Vagina (tissue), 2 donors: ENCODE data around the gene PLSCR1. TPM values are rescaled to one million over a fixed set of nuclear protein-coding genes. Genes with fewer than 3 reads are reported as not detected.
"Not testable (repeated sequence)": the region's sequence is repeated elsewhere in the genome, so short reads cannot be mapped to it uniquely, and the experiment has no call there.

Experiments
- DNase-seq, 2 donors: peaks; one replicate each; pipeline ENCODE4 v3.0.0-alpha.2; 2017; ENCODE audit errors: extremely low spot score in 2 of 2
- H3K27ac ChIP-seq: fragments of 200-600 bp; sonication (generic); one replicate; pipeline ENCODE4 v1.5.1; 2019
- H3K27me3 ChIP-seq: fragments of 200-600 bp; sonication (generic); one replicate; pipeline ENCODE4 v1.5.1; 2019
- H3K36me3 ChIP-seq, 2 donors: fragments of 200-600 bp; sonication (generic); one replicate each; pipeline ENCODE4 v1.5.1; 2017 to 2019
- H3K4me1 ChIP-seq: fragments of 200-600 bp; sonication (generic); one replicate; pipeline ENCODE4 v1.5.1; 2019
- H3K4me3 ChIP-seq, 2 donors: fragments of 200-600 bp; sonication (generic); 1 replicate in 1 of 2; 2 replicates in 1 of 2; pipeline ENCODE4 v1.5.1; 2016 to 2019
- H3K9me3 ChIP-seq: fragments of 200-600 bp; sonication (generic); one replicate; pipeline ENCODE4 v1.5.1; 2019
- POLR2A ChIP-seq, 2 donors: fragments of 450-650 bp; IDR thresholded peaks; one replicate each; pipeline ENCODE4 v1.6.1; 2017; ENCODE audit warnings: antibody characterized with exemption in 2 of 2, mild to moderate bottlenecking in 2 of 2, moderate library complexity in 2 of 2
- POLR2AphosphoS5 ChIP-seq, 2 donors: sonication (generic); formaldehyde crosslinking; IDR thresholded peaks; one replicate each; pipeline ENCODE4 v1.9.0; 2017; ENCODE audit warnings: antibody characterized with exemption in 2 of 2, mild to moderate bottlenecking in 2 of 2, low read depth in 1 of 2; ENCODE audit not compliant: insufficient read depth in 1 of 2
- intact Hi-C: fragments of 100-400 bp; cut with DNase I; formaldehyde crosslinking; loops from one replicate; pipeline ENCODE4 v1.15.1; 2023
- total RNA-seq: library from RNA; depleted of rRNA; stranded (reverse); fragments of >200 nt; gene quantifications from one replicate; pipeline ENCODE4 v1.2.3, GENCODE V29; 2016
- TF ChIP-seq, protein P1 (sequence below), 3 experiments: fragments of 450-650 bp in 2 of 3; fragments of 200-600 bp in 1 of 3; sonication (generic) in 1 of 3; IDR thresholded peaks; one replicate each; pipeline ENCODE4 v1.5.1; 2017 to 2019; ENCODE audit warnings: antibody characterized with exemption in 3 of 3, mild to moderate bottlenecking in 2 of 3, moderate library complexity in 2 of 3

Gene PLSCR1
- total RNA-seq, 1 donor from 2014 or later: 78.1 TPM

- H3K9me3 ChIP-seq: no peaks in the 10 kb centered on the region
- no peak overlapping the region for H3K27ac ChIP-seq
- H3K4me3 ChIP-seq: no peak overlapping the region
- H3K4me1 ChIP-seq: peaks cover 7% of the 10 kb centered on the region
- intact Hi-C loops: no loop called here
- TF ChIP-seq, protein P1, sequence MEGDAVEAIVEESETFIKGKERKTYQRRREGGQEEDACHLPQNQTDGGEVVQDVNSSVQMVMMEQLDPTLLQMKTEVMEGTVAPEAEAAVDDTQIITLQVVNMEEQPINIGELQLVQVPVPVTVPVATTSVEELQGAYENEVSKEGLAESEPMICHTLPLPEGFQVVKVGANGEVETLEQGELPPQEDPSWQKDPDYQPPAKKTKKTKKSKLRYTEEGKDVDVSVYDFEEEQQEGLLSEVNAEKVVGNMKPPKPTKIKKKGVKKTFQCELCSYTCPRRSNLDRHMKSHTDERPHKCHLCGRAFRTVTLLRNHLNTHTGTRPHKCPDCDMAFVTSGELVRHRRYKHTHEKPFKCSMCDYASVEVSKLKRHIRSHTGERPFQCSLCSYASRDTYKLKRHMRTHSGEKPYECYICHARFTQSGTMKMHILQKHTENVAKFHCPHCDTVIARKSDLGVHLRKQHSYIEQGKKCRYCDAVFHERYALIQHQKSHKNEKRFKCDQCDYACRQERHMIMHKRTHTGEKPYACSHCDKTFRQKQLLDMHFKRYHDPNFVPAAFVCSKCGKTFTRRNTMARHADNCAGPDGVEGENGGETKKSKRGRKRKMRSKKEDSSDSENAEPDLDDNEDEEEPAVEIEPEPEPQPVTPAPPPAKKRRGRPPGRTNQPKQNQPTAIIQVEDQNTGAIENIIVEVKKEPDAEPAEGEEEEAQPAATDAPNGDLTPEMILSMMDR (IDR thresholded peaks at IDR 0.05): no peak
- no peak for TF ChIP-seq POLR2A (IDR thresholded peaks at IDR 0.05)
- no peak for TF ChIP-seq POLR2AphosphoS5 (IDR thresholded peaks at IDR 0.05; ENCODE audit: insufficient read depth in 1 of 2, low read depth in 1 of 2)
- H3K27me3 ChIP-seq: no peaks in the 10 kb centered on the region
- no peaks in the 10 kb centered on the region for H3K36me3 ChIP-seq
- DNase-seq: no peak
These were observed 44.7 kb downstream of the PLSCR1 start for GRCh38 chr3:146499701-146500100.

GRCh38 chr3:146498002-146498736 is 46.2 kb downstream of the PLSCR1 start:
- intact Hi-C loops: no loop called here
- no peaks in the 10 kb centered on the region for H3K36me3 ChIP-seq
- H3K9me3 ChIP-seq: no peaks in the 10 kb centered on the region
- H3K4me1 ChIP-seq: no peaks in the 10 kb centered on the region
- no peak for TF ChIP-seq POLR2AphosphoS5 (IDR thresholded peaks at IDR 0.05; ENCODE audit: insufficient read depth in 1 of 2, low read depth in 1 of 2)
- TF ChIP-seq POLR2A (IDR thresholded peaks at IDR 0.05): no peak
- TF ChIP-seq, protein P1 (IDR thresholded peaks at IDR 0.05): no peak
- no peak overlapping the region for H3K27ac ChIP-seq
- no peak overlapping the region for H3K4me3 ChIP-seq
- no peak for DNase-seq
- no peaks in the 10 kb centered on the region for H3K27me3 ChIP-seq

- H3K4me3 ChIP-seq, H3K9me3 ChIP-seq, H3K36me3 ChIP-seq, DNase-seq, H3K4me1 ChIP-seq, H3K27ac ChIP-seq, intact Hi-C loops, H3K27me3 ChIP-seq: not testable (repeated sequence)
These were observed 47.1 kb downstream of the PLSCR1 start for GRCh38 chr3:146497145-146497843.

DNA sequence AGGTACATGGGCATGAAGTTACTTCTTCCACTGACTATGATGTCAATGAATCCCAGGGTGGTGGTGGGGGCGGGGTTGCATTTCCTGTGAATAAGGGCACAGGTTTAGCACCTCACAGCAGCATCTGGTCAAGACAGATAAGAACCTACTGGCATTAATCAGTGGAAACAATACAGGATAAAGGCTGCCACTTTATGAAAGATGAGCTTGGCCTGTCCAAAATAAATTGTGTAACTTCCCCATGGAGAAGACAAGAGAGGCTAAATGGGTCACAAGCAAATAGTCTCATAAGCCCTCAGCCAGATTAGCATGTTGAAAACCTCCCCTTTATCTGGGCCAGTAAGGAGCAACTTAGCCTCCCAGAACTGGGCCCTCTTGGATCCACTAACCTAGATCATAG is 47.7 kb downstream of the PLSCR1 start:
- H3K4me3 ChIP-seq: no peak overlapping the region
- no peaks in the 10 kb centered on the region for H3K27me3 ChIP-seq
- H3K27ac ChIP-seq: no peak overlapping the region
- no peaks in the 10 kb centered on the region for H3K36me3 ChIP-seq
- no peaks in the 10 kb centered on the region for H3K9me3 ChIP-seq
- no peaks in the 10 kb centered on the region for H3K4me1 ChIP-seq
- DNase-seq: no peak
- intact Hi-C loops: no loop called here
- TF ChIP-seq, protein P1 (IDR thresholded peaks at IDR 0.05): no peak
- no peak for TF ChIP-seq POLR2AphosphoS5 (IDR thresholded peaks at IDR 0.05; ENCODE audit: insufficient read depth in 1 of 2, low read depth in 1 of 2)

DNA sequence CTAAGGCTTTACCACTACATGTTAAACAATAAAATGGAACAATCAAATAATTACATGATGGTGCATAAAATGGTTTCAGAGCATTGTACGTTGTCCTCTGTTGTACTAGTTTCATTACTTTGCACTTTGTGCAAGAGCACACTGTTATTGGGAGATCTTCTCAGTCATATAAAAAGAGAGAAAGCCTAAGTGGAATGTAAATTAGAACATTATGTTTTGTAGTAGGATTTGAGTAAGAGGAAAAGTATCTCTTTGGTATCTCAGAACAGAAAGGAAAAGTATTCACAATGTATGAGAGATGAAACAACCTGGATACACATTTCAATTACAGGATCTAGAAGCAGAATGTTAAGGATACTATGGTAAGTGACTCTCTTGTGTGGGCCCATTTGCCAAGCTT is 48.2 kb downstream of the PLSCR1 start:
- no peak for TF ChIP-seq POLR2AphosphoS5 (IDR thresholded peaks at IDR 0.05; ENCODE audit: insufficient read depth in 1 of 2, low read depth in 1 of 2)
- no peak for TF ChIP-seq POLR2A (IDR thresholded peaks at IDR 0.05)
- TF ChIP-seq, protein P1 (IDR thresholded peaks at IDR 0.05): no peak
- Histone ChIP-seq H3K4me1 (no peaks in the 10 kb centered on the region), H3K9me3 (no peaks in the 10 kb centered on the region), H3K4me3 (no peak overlapping the region), H3K36me3 (no peaks in the 10 kb centered on the region), H3K27ac (no peak overlapping the region), H3K27me3 (no peaks in the 10 kb centered on the region)
- DNase-seq: no peak
- intact Hi-C loops: no loop called here
